HG02571 (cell line): Measurements from ENCODE around the gene CYP4F8.
"Not testable (repeated sequence)": the region's sequence is repeated elsewhere in the genome, so short reads cannot be mapped to it uniquely, and the experiment has no call there.

Source experiments
- ATAC-seq: cut with Tn5 transposase; IDR thresholded peaks from one replicate; pipeline ENCODE4 v1.9.1; 2021; ENCODE audit warnings: mild to moderate bottlenecking, moderate library complexity; ENCODE audit not compliant: unreplicated experiment

CYP4F8 gene

DNA sequence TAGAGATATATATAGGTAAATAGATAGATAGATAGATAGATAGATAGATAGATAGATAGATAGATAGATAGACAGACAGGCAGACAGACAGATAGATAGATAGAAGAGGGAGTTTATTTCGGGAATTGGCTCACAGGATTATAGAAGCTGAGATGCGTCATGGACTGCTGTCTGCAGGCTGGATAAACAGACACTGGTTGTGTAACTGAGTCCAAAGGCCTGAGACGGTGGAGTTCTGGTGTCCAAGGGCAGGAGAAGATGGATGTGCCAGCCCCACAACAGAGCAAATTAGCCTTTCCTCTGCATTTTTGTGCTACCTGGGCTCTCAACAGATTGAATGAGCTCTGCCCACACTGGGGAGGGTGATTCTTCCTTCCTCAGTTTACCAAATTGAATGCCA, 28.4 kb downstream of the CYP4F8 start:
- no peak for ATAC-seq

DNA sequence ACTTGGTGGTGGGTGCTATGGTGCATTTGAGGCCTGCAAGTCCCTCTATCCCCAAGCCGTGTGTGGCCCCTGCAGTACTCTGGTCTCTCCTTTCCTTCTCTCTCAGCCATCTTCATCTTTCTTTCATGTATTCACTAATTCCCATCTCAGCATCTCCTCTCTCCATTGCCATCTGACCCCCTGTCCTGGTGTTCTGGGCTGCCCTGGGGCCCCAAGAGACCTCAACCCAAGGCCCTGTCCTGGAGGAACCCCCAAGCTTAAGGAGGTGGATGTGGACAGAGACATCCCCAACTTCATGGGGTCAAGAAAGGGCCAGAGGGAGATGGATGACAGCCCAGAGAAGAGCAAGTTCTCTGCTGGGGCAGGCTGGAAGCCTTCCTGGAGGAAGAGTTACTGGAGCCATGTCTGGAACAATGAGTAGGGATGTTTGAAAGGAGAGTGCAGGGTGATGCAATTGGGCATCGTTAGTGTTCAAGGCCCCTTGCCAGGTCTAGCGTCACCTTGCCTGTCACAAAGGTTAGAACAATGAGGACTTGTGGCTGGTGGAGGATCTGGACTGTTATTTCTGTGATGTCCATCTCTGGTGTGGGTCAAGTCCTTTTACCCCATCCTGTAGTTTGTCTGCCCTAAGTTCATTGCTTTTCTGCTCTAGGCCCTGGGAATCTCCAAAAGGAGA, 29.2 kb downstream of the CYP4F8 start:
- no peak for ATAC-seq

DNA sequence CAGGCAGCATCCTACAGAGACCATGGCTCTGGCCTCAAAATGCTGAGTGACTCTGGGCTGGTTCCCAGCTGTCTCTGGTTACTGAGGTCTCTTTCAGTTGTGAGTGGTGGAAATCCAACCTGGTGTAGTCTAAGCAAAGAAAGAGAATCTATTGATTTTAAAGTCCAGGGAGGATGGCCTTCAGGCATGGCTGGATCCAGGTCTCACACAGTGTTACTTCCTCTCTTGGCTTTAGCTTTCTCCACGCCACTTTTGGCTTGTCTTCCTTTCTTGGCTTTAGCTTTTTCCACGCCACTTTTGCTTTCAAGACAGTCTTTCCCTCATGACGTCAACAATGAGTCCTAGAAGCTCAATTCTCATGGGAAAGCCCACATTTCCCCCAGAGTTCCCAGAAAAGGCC, 29.8 kb downstream of the CYP4F8 start:
- ATAC-seq, result no peak

DNA sequence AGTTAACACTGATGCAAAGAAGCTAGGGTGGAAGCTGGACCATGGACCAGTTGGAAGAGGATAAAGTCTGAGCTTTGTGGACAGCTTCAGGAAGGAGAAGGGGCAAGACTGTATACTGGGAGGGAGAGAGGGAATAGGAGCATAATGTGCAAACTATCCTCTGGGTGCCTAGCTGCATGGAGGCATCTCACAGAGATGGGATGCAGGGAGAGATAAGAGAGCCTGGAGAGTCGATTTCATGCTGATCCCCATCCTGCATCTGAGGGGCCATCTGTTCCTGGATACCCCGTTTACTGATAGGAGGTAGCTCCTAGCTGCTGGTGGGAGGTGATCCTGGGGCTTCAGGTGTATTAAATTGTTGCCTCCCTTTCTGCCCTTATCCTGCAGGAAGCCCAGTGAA, 34.5 kb downstream of the CYP4F8 start:
- ATAC-seq, result no peak

DNA sequence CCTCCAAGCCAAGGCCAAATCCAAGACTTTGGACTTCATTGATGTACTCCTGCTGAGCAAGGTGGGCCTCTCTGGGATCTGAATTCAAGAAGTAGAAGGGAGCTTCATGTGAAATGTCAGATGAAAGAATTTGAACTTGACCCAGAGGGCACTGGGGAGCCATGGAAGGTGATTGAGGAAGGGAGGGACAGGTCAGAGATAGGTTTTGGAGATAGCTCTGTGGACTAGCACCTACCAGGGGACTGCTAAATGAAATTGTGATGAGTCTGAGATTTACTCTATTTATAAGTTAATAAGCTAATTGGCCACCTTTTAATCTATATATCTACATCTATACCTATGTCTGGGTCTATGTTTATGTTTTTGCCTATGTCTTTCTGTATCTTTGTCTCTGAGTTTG, 35.1 kb downstream of the CYP4F8 start:
- not testable (repeated sequence) for ATAC-seq

DNA sequence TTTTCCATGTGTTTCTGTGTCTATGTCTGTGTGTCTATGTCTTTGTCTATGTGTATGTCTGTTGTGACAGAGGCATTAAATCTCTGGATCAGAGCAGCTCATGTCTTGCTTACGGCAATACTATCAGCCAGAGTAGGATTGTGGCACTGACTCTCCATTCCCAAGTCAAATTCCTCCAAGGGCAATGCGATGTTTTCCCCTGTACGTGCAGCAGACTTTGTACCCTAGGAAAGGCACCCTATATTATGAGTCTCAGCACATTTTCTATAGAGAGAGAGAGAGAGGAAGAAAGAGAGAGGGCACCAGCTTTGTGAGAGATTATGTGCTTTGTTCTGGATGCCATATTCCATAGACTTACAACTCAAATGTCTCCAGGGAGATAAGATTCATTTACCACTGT, 36.8 kb downstream of the CYP4F8 start:
- ATAC-seq, result no peak

DNA sequence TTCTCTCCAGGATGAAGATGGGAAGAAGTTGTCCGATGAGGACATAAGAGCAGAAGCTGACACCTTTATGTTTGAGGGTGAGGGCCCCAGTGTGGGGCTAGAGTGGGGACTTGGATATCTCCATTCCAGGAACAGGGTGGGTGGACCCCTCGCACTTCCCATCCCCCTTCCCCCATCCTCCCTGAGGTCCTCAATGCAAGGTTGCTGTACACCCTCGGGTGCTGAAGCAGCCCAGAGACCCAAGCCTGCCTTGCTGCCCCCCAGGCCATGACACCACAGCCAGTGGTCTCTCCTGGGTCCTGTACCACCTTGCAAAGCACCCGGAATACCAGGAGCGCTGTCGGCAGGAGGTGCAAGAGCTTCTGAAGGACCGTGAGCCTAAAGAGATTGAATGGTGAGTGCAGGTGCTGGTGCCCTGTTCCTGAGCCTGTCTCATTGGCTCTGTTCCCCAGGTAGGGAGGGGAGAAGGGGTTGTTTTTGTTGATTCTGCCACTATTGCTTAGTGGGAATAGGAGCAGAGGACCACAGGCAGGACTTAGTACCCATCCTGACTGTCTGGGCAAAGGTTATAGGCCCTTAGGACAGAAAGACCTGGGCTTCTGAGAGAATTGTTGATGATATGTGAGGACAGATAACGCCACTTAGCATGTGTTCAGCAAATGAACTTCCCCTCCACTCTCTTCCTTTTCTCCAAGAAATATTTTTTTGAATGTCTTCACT, 37.7 kb downstream of the CYP4F8 start:
- no peak for ATAC-seq

DNA sequence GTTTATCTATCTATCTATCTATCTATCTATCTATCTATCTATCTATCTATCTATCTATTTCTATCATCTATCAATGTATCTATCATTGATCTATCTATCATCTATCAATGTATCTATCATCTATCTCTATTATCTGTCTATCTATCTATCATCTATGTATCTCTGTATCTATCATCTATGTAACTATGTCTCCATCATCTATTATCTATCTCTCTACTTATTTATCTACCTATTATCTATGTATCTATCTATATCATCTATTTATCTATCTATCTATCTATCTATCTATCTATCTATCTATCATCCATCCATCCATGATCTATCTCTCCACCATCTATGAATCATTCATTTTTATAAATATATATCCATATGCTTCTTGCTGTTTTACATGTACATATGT, 41.4 kb downstream of the CYP4F8 start:
- ATAC-seq, result no peak

DNA sequence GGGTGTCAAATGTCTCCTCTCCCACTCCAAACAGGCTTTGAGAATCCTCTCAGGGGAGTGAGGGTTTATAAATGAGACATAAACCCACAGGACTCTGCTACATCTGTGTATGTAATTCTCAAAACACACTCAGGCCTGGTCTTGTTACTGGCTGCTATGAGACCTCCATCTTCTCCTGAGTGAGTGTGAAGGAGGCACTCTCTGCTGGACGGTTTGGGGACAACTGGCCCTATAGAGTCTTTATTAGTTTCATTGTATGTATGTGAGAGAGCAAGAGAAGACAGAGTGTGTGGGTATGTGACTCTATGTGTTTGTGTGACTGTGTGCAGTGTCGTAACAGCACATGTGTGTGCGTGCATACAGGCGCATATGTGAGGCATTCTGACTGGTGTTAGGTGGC, 48.2 kb downstream of the CYP4F8 start:
- ATAC-seq, result no peak

DNA sequence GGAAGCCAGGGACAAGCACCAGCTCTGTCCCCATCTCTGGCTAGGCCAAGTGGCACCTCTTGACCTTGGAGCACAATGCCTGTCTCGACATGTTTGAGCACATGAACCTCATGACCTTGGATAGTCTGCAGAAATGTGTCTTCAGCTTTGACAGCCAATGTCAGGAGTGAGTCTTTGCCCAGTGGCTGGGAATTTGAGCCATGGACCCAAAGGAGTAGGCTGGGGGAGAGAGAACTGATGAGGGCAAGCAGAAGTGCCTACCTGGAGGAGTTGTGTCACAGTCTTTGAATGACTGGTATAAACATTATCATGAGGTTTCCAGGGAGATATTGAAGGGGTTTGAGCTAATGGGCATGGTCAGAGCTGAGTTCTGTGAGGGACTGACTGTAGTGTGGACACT, 51.2 kb downstream of the CYP4F8 start:
- no peak for ATAC-seq

DNA sequence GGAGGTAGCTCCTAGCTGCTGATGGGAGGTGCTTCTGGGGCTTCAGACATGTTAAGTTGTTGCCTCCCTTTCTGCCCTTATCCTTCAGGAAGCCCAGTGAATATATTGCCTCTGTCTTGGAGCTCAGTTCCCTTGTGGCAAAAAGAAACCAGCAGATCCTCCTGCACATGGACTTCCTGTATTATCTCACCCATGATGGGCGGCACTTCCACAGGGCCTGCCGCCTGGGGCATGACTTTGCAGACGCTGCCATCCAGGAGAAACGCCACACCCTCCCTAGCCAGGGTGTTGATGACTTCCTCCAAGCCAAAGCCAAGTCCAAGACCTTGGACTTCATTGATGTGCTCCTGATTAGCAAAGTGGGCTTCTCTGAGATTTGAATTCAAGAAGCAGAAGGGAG, 51.9 kb downstream of the CYP4F8 start:
- no peak for ATAC-seq

DNA sequence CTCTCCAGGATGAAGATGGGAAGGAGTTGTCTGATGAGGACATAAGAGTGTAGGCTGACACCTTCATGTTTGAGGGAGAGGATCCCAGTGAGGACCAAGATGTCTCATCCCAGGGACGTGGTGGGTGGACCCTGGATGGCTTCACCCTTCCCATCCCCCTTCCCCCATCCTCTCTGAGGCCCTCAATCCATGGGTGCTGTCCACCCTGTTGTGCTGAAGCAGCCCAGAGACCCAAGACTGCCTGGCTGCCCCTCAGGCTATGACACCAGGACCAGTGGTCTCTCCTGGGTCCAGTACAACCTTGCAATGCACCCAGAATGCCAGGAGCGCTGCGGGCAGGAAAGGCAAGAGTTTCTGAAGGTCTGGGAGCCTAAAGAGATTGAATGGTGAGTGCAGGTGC, 54.4 kb downstream of the CYP4F8 start:
- ATAC-seq, result no peak

DNA sequence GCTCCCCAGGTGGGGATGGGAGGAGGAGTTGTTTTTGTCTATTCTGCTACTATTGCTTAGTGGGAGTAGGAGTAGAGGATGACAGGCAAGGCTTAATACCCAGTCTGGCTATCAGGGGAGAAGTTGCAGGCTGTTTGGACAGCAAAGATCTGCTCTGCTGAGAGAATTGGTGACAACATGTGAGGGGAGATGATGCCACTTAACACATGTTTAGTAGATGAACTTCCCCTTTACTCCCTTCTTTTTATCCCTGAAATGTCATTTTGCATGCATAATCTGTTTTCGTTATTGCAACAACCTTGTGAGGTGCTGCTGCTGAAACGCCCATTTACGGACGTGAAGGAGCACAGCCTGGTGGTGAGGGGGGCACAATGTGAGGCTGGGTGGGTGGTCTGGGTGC, 54.9 kb downstream of the CYP4F8 start:
- no peak for ATAC-seq

DNA sequence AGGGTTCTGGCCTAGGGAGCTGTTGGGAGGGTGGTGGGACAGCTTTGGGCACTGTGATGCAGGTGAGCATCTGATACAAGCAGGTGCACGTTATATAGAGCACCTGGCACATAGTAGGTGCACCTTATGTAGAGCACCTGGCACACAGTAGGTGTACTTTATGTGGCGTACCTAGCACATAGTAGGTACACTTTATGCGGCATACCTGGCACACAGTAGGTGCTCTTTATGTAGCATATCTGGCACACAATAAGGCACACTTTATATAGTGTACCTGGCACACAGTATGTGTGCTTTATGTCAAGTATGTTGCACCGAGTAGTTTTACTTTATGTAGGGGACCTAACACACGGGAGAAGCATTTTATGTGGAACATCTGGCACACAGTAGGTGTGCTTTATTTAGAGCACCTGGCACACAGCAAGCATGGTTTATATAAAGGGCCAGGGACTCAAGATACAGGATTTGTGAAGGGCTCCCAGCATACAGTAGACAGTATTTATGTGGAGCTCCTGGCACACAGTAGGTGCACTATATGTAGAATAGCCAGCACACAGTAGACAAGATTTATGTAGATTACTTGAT, 56.3 kb downstream of the CYP4F8 start:
- ATAC-seq, result no peak

DNA sequence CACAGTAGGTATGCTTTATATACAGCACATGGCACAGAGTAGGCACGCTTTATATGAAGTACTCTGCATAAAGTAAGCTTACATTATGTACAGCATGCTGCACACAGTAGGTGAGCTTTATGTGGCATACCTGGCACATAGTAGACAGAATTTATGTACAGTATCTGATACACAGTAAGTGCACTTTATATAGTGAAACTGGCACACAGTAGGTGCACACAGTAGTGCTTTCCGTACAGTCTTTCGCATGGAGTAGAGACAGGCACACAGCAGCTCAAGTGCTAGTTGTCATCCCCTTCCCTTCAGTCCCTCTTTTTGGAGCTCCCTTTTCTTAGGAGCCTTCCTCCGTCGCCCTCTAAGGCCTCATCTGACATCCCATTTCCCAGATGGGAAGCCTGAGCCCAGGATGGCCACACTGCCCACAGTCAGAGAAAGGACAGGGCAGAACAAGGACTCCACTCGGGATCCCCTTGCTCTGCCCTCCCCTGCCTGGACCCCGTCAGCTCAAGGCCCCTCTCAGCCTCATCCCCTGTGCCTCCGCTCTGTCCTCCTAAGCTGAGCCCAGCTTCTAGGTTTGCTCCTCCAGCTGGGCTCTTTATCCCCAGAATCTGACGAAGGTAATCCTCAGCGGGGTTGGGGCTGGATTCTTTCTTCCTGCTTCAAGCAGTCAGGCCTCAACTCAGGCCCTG, 57.0 kb downstream of the CYP4F8 start:
- ATAC-seq, result no peak

DNA sequence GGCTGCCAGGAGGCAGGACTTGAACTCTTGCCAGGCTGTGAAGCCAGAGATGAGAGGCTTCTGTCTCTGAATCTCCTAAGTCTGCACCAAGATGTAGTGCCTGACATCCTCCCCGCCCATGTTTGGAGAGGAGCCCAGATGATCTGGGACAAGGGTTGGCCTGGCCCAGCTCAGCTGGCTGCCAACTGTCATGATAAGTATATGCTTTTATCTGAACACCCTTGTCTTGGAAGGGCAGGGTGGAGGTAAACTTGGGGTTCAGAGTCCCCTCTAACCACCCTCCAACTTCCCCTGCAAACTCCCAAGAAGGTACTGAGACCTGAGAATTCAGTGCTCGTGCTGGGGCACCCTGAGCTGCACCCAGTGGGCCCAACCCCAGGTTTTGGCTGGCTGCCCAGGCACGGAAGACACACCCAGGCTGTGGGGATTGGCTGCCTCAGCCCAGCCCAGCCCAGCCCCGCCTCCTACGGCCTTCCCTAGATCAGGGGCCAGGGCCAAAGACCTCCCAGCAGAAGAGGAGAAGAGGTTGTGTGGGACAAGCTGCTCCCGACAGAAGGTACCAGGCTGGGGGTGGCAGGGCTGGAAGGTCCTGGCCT, 57.7 kb downstream of the CYP4F8 start, which contains the start of gene CYP4F12:
Gene CYP4F12, plus strand, starts transcription at position 508 of the 596 bp plus-strand sequence. CDS start 443 bp downstream, outside the sequence.
- ATAC-seq, result no peak

DNA sequence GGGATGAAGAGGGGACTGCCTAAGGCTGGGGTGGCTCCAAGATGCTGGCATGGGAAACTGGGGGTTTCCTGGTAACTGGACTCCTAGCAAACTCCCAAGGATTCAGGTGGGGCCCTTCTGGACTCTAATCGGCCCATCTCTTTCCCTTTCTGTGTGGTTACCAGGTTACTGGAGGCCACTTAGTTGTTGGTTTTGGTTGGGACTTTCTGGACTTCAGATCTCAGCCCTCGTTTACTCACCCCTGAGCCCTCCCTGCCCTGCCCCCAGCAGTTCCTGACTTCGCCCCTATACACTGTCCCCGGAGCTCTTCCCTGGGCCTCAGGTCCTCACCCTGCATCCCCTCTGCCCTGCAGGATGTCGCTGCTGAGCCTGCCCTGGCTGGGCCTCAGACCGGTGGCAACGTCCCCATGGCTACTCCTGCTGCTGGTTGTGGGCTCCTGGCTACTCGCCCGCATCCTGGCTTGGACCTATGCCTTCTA, 58.2 kb downstream of the CYP4F8 start:
- no peak for ATAC-seq

DNA sequence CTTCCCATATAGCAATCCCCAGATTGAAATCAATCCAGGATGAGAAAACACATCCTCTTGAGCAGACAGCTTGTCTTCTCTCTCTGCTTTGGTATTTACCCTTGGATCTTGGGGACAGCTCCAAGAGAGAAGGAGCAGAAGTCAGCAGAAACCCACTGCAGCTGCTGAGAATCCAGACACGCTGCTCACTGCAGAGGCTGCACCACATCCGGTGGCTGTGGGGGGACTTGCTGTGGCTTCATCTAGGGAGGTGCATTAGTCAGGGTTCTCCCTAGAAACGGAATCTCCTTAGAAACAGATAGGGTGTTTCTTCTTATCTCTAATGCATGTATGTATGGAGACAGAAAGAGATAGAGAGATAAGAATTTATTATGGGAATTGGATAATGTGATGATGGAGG, 60.5 kb downstream of the CYP4F8 start:
- ATAC-seq, result no peak

DNA sequence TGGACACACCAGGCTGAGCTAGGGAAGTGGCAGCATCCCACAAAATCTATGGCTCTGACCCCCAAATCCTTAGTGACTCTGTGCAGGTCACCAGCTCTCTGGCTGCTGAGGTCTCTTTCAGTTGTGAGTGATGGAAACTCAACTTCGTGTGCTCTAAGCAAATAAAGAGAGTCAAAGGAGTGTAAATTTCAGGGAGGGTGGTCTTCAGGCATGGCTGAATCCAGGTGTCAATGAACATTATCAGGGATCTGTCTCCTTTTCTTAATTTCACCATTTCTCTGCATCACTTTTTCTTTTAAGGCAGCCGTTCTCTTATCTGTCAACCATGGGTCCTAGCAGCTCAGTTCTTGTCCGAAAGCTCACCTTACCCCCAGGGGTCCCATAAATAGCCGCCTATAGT, 64.1 kb downstream of the CYP4F8 start:
- ATAC-seq, result no peak

DNA sequence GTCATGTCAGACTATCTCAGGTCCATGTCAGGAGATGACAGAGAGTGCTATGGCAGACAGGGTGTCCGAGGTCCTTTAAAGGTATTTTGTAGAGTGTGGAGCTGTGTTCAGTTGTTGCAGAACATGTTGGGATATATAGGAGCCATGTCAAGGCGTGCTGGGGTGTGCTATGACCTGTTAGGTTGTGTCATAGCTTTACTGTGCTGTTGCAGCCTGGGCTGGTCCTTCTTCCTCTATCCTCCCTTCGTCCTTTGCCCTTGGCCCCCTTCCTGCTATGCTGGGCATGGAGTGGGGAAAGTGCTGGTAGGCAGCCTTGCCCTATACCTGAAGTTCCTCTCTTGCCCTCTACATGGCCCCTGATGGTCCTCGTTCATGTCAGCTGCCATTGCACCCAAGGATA, 64.8 kb downstream of the CYP4F8 start:
- ATAC-seq, result not testable (repeated sequence)
